NCI-H2227 treated with DMSO at 0.1 percent for 48 hours (cell line): ENCODE measurements around the gene DLG5.

ENCODE experiments used
- DNase-seq: peaks from one replicate; lab custom pipeline; 2025; lab: John Stamatoyannopoulos, UW

Gene DLG5

DNA sequence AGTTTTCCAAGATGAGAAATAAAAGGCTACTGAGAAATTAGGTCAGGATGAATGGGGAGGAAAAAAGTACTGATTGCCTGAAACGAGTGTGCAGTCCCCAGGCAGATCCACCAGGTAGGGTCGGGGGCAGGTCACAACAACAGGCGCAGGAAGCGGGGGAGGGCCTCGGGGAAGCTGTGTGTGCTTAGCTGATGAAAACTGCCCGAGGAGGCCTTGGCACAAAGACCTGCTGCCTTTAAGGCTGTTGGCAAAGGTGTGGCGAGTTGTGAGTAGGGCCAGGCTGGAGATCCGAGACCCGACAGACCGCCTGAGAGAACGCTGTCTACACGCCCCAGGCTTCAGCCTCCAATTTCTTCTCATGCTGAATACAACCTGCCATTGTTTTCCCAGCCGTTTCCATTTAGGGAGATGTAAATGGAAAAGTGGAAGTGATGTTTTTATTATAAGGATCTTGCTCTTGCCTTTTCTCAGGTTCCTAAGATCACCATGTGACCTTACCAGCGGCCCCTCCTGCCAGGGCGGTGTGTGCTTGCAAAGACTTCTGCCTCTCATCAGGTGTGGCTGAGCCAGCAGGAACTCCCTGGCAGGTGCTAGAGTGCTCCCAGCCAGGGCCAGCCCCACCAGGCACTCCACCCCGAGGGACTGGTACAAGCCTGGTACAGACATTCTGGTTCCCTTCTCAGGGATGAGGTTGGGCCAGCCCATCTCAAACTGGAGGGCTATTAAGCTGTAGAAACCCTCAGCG is 60.8 kb downstream of the DLG5 start:
- no peak for DNase-seq

DNA sequence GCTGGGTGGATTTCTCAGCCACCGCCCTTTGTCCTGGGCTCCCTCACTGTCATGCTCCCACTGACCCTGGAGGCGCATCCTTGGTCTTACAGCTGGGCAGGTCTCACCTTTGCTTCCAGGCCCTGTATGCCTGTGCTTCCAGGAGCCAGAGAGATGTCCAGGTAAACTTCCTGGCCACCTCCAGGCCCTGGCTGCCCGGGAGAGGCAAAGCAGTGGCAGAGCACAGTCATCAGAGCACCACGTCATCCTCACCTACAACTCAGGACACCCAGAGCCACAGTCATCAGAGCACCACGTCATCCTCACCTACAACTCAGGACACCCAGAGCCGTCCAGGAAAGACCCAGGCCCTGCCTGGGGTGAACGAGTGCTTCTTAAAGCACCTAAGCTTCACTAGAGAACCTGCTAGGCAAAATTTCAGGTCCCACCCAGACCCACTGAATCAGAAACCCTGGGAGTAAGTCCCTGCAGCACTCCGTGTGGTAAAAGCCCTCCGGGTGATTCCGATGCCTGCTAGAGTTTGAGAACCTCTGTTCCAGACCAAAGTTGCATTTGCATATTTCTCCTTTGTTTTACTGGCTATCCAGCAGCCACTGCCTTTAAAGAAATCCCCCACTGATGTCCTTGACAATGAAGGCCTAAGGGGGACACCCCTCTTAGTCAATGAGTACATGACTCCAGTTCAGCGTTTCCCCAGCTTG is 62.3 kb downstream of the DLG5 start:
- DNase-seq: no peak

DNA sequence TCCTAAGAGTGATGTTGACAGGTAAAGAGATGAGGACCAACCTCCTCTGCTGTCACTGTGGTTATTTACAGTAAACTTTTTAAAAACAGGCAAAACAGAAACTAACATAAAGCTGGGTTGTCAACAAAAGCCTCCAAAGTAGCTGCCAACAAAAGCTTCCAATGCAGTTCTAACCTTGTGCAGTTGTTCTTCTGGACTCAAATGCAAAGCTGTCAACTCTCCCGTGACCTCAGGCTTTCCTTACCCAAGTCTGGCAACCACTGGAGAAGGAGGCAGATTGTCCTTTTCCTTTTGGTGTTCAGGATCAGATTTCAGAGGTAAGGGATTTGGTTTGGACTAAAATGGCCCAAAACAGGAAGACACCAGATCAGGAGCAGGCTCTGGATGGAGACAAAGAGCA is 63.1 kb downstream of the DLG5 start:
- no peak for DNase-seq

DNA sequence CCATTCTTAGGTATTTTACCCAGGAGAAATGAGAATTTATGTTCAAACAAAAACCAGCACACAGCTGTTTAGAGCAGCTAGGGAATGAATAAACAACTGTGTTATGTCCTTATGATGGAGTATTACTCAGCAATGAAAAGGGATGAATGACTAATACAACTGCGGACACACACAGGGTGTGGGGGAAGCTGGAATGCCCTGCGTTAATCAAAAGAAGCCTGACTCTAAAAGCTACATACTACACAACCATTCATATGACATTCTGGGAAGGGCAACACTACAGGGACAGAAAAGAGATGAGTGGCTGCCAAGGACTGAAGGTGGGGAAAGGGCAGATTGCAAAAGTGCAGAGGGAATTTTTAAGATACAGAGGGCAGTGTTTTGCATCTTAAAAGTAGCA is 64.0 kb downstream of the DLG5 start:
- DNase-seq: no peak

DNA sequence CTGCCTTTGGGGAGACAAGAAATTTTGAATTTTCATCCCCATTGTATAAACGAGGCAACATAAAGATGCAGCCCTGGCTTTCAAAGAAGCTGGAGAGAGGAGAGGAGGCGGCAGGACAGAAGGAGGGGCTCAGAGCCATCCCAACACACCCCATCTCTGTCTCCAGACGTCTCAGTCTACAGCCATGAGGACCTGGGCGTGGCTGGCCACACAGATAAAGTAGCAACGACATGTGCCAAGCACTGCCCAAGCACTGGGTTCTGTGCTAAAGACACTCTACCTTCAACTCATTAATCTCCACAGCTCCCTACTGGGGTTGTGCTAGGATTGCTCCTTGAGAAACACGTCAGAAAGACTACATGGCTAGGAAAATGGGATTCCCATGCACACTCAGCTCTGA is 65.2 kb downstream of the DLG5 start:
- no peak for DNase-seq

DNA sequence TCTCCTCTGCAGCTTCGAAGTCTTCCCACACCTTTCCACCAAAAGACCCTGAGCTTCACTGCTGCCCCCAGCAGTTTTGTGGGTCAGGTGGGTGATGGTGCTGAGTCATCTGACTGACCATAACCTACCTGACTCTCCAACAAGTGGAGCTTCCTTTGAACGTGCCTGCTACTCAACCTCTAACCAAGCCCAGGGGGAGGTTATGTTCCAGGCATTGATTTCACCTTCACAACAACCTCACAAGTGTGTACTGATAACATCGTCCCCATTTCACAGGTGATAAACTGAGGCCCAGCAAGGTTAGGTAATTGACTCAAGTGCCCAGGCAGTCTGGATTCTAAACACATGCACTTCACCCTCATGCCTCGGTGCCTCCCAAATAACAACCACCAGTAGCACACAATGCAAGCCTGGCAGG is 66.7 kb downstream of the DLG5 start:
- DNase-seq: no peak

DNA sequence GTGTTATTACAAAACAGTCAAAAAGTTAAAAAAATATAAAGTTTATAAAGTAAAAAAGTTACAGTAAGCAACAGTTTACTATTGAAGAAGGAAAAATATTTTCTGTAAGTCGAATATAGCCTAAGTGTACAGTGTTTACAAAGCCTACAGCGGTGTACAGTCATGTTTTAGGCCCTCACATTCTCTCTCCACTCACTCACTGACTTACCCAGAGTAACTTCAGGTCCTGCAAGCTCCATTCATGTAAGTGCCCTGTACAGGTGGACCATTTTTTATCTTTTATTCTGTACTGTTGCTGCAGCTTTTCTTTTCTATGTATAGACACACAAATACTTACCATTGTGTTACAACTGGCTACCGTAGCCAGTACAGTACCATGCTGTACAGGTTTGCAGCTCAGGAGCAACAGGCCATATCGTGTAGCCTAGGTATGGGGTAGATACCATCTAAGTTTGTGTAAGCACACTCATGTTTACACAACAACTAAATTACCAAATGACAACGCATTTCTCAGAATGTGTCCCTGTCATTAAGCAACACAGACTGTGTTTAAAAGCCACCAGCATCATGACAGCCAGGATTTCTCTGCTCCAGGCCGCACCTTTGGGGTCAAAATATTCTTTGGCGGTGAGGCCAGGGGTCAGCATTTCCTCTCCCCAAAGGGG is 67.2 kb downstream of the DLG5 start:
- no peak for DNase-seq

DNA sequence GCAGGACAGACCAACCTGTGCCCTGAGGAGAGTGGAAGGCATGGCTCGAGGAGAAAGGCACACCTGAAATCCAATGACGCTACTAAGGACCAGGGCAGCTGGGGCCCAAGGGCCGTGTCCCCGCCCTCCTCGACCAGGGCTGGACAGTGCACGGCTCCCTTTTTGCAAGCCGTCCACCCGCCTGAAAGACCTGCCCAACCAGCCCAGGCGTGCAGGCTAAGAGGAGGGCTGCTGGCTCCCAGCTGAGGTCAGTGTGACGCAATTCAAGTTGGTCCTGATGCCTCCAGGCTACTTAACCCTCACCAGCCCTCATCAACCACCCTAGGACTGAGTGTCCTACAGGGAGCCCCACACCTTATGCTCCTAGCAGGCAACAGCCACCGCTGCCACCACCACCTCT is 69.3 kb downstream of the DLG5 start:
- no peak for DNase-seq

DNA sequence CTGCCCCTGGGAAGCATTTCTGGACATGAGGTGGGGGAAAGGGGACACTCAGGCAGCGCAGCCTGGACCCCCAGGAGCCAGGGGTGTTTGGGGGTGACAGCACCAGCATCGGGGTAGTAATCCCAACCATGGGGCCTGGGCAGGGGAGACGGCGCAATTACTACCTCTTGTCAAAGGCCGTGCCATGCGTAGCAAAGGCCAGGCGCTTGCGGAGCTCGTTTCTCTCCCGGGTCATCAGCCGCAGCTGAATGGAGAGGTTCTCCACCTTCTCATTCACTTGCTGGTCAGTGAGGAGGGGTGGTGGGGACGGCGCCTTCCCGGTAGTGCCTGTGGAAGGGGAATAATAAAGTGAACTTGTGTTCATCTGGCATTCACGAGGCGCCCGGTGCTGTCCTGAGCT is 70.0 kb downstream of the DLG5 start:
- no peak for DNase-seq

DNA sequence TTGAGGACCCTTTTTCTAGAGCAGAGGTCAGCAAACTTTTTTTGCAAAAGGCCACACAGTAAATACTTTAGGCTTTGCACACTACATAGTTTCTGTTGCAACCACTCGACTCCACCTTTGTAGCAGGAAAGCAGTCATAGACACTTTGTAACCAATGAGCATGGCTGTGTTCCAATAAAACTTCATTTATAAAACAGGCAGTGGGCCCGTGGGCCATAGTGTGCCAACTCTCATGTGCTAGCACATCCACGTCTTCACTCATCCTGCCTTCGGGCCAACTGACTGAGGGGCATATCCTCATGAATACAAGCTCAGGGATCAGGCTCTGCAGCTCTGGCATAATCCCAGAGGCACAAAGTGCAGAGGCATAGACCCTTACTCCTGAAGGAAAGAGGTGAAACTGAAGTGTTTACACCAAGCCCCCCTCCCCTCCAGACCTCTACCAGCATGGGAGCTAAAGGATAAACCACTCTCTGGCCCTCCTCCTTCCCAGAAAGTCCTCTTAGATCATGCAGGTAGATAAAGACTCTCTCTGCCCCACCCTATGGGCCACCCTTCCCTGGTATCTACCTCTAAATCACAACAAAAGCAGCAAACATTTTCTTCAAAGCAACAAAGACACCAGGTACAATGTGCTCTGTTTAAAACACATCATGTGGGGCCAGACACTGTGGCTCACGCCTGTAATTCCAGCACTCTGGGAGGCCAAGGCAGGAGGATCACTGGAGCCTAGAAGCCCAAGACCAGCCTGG is 71.0 kb downstream of the DLG5 start:
- DNase-seq: no peak

DNA sequence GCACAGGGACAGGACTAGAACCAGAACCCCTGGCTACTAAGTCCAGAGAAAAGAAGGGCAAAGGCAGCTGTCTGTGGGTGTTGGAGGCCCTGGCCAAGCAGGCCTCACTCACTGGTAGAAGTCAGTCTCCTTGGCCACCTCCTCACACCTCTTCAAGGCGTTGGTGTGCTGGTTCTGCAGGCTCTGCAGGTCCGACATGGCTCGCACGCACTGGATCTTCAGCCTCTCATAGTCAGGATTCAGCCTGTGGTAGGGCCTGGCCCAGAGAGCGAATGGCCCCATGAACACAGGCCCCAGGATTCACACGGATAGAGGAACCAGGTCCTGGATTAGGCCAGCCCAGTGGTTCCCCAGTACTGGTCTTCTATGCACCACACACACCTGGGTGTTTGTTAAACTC is 72.4 kb downstream of the DLG5 start:
- no peak for DNase-seq

DNA sequence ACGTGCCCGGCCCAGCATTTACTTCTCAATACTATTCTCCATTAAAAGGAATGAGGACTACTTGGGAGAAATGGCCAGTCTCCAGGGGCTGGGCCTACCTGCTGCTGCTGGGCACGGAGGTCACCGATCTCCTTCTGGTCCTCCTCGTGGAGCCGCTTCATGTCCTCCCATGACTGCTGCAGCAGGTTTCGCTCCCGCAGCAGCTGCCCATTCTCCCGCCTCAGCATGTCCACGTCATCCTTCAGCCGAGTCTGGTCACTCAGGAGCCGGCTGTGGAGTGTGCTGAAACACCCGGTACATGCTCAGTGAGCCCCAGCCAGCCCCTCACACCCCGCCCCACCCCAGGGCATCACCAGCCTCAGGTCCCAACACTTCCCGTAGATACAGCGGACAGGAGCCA is 73.3 kb downstream of the DLG5 start:
- no peak for DNase-seq

DNA sequence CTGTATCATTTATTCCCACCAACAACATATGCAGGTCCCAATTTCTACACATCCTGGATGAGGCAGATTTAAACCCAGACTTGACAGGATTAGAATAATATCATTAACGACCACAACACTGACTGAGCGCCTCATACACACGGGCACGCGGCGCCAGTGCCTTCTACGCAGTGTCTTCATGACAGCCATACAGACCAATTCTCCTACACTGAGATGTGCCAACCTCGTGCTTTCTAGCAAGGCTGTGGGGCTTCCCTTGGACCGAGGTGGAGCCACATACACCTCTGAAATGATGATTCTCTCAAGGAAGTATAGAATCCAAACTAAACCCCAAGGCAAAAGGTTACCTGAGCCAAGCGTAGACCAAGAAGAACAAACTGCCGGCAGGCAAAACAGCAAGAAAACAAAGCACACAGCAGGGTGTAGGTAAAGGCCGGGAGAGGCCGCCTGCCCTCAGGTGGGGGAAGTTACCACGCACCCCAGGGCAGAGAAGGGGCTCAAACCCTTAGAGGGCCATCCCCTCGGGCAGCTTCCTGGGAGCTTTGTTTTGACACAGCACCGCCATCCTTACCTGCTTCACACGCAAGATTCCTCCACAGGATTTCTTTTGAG is 75.8 kb downstream of the DLG5 start:
- DNase-seq: no peak

DNA sequence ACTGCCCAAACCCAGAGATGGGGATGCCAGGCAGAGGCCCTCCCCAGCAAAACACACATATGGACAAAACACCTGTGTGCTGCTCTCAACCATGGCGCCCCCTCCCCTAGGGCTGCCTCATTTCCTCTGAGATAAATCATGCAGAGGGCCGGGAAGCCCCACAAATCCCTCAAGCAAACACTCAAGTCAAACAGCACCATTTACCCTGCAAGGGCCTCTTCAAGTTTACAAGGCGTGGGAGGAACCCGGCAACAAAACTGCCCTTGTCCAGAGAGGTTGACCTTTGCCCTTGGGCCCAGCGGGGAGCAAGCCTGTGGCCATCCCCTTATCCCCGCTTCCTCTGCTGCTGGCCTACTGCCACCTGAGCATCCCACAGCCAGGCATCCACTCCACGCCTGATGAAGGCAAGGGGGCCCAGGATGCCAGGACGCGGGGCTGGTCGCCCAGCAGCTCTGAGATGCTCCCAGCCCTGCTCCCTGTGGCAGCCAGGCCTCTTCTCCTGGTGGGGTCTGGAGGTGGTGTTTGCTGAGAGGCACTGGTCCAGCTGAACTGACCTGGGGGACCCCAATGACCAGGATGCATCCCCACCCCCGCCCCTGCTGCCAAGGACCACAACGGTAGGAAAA is 77.4 kb downstream of the DLG5 start:
- no peak for DNase-seq

DNA sequence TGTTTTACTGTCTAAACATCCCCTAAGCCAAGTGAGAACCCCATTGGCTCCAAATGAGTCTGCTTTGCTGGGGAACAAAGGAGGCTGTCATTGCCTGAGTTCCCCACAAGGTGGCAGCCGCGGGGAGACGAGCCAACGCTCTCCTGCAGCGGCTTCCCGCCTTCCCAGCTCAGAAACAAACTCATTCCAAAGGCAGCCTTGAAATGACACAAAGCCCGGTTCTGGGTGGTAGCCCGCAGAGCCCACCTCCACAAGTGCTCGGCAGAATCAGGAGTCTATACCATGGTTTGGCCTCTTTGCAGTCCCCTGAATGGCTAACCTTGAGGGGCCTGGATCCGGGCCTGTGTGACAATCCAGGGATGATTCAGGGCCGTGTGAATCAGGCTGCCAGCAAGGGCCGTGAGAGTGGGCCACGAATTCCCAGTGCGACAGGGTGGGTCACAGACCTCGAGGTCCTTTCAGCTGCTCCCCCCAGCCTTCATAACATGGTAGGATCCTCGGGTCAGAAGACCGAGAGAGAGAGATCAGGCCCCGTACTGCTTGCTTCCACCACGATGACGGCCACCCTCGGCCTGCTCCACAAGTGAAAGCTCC is 79.7 kb downstream of the DLG5 start:
- DNase-seq: peak; percentile 31

DNA sequence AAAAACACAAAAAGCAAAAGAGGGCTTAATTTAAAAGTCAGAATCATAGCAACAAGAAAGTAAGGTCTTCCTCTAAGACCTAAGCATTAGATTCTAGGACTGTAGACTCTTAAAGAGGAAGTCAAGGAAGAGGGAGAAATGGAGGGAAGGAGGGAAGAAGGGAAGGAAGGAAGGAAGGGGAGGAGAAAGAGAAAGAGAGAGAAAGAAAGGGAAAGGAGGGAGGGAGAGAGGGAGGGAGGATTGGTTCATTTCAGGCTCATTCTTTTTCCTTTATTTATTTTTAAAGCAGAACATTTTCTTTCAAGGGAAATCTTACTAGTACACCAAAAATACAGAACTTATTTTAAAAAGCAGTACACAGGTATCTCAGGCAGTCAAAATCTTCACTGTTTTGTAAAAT is 81.1 kb downstream of the DLG5 start:
- no peak for DNase-seq

DNA sequence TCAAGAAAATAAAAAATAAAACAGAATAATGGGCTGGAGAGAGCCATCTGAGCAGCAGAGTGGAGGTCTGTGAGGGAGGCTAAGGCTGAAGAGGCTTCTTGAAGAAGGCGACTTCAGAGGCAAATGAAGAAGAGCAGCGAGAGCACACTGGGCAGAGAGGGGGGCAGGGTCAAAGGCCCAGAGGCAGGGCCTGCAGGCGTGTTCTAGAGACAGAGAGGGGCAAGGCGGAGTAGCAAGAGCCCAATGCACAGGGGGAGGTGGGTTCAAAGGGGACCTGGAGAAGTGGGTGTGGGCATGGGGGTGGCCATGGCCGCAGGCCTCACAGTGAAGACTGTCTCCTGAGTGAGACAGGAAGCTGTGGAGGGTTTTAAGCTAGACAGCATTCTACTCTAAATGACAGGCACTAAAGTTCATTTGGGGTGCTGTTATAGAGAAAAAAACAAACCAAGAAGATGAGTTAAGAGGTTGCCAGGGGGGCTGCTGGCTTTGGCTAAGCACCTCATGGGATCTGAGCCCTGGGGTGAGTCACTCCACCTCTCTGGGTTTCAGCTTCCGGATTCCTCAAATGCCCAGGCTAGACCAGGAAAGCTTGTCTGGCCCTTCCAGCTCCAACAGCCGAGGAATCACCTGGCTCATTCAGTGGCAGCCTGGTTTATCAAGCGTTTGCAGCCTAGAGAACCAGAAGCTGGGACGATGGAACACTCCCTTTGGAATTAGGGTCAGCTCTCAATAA is 81.7 kb downstream of the DLG5 start:
- DNase-seq: no peak

DNA sequence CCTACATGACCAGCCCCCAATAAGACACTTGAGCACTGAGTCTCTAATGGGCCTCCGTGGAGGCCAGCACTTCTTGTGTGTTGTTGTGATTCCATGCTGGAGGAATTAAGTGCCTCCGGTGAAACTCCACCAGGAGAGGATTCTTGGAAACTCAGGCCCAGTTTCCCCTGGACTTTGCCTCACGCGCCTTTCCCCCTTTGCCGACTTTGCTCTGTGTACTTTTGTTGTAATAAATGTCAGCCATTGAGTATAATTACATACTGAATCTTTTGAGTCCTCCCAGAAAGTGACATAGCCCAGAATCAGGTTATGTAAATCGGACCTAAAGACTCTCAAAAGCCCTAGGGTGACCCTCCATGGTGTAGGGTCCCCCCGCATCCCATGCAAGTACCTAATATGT is 82.4 kb downstream of the DLG5 start:
- DNase-seq: no peak

DNA sequence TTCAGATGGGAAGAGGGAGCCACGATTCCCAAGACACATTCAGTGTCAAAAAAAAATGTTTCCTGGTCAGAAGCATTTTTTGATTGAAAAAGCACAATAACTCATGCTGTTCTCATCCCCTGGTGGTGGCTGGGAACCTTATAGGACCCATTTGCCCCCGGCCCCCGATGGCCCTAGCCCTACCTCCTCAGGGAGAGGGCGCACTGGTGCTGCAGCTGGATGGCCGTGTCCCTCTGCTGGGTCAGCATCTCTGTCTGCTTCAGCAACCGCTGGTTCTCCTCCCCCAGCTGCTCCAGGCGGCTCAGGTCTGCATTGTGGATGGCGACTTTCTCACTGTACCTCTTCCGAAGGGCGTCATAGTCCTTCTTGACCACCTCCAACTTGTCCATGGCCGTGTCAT is 83.3 kb downstream of the DLG5 start:
- no peak for DNase-seq

DNA sequence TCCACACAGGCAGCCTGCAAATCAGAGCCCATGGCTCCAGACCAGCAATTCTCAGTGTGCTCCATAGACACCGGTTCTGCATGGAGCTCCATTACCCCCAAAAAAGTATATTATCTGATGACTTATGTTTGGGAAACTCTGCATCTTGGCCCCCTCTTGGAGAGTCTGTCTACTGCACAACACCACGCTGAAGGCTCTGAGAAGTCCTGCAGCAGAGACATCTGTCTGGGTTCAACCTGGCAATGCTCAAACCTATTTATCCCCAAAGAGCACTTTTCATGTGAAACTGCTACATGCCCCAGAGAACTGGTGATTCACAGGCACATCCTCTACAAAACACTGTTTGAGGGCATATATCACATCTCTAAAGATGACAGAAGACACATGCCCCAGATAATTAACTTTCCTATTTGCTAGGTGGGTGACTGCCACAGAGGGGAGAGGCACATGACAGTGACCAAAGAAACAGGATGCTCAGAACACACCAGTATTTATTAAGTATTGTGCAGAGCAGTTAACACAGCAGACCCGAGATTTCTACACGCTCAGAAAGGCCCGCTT is 83.8 kb downstream of the DLG5 start:
- DNase-seq: no peak
